ENCODE measurements around the gene HVCN1.

Gene HVCN1

GRCh38 chr12:110697236-110697635 lies 8.3 kb upstream of the HVCN1 start:
- no peaks in the 10 kb centered on the region for H3K9me3 ChIP-seq (ENCODE audit: control insufficient read depth, insufficient read depth, low read depth, low read length)
- CTCF ChIA-PET: interaction anchor here (0.6 to 1.3 kb wide), 4 partner anchors 13 to 247 kb away, joined by 3 to 7 read pairs (median 3); partner anchors contain the start of gene ARPC3
- H3K36me3 ChIP-seq (ENCODE audit: control insufficient read depth in 2 of 2, insufficient read depth in 1 of 2, low read length in 2 of 2): no peaks in the 10 kb centered on the region
- TF ChIP-seq, protein P1, sequence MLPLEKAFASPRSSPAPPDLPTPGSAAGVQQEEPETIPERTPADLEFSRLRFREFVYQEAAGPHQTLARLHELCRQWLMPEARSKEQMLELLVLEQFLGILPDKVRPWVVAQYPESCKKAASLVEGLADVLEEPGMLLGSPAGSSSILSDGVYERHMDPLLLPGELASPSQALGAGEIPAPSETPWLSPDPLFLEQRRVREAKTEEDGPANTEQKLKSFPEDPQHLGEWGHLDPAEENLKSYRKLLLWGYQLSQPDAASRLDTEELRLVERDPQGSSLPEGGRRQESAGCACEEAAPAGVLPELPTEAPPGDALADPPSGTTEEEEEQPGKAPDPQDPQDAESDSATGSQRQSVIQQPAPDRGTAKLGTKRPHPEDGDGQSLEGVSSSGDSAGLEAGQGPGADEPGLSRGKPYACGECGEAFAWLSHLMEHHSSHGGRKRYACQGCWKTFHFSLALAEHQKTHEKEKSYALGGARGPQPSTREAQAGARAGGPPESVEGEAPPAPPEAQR (tag by site-specific recombination; IDR thresholded peaks at IDR 0.05): no peak
- no peak for TF ChIP-seq ZNF785 (tag by site-specific recombination; IDR thresholded peaks at IDR 0.05)
- no peak for TF ChIP-seq ZXDB (tag by site-specific recombination; IDR thresholded peaks at IDR 0.05)
- TF ChIP-seq ZNF157 (tag by site-specific recombination; IDR thresholded peaks at IDR 0.05): no peak
- TF ChIP-seq ZNF2 (tag by site-specific recombination; IDR thresholded peaks at IDR 0.05): no peak
- no peak for TF ChIP-seq ZNF558 (tag by site-specific recombination; IDR thresholded peaks at IDR 0.05)
- no peak for TF ChIP-seq ZNF274 (IDR thresholded peaks at IDR 0.05; ENCODE audit: low read length)
- TF ChIP-seq ZNF274 (tag by site-specific recombination; IDR thresholded peaks at IDR 0.05; ENCODE audit: borderline replicate concordance): no peak
- TF ChIP-seq SP7 (tag by site-specific recombination; IDR thresholded peaks at IDR 0.05): no peak
- no peak for TF ChIP-seq HOXD13 (CRISPR knock-in tag; IDR thresholded peaks at IDR 0.05; ENCODE audit: borderline replicate concordance)
- TF ChIP-seq, protein P2, sequence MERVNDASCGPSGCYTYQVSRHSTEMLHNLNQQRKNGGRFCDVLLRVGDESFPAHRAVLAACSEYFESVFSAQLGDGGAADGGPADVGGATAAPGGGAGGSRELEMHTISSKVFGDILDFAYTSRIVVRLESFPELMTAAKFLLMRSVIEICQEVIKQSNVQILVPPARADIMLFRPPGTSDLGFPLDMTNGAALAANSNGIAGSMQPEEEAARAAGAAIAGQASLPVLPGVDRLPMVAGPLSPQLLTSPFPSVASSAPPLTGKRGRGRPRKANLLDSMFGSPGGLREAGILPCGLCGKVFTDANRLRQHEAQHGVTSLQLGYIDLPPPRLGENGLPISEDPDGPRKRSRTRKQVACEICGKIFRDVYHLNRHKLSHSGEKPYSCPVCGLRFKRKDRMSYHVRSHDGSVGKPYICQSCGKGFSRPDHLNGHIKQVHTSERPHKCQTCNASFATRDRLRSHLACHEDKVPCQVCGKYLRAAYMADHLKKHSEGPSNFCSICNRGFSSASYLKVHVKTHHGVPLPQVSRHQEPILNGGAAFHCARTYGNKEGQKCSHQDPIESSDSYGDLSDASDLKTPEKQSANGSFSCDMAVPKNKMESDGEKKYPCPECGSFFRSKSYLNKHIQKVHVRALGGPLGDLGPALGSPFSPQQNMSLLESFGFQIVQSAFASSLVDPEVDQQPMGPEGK (tag by site-specific recombination; IDR thresholded peaks at IDR 0.05): no peak
- TF ChIP-seq ZNF211 (tag by site-specific recombination; IDR thresholded peaks at IDR 0.05; ENCODE audit: low read depth): no peak
- TF ChIP-seq ZNF280C (tag by site-specific recombination; IDR thresholded peaks at IDR 0.05): no peak
- no peak for TF ChIP-seq SP3 (tag by site-specific recombination; IDR thresholded peaks at IDR 0.05)
- no peak overlapping the region for H3K4me3 ChIP-seq (ENCODE audit: low read depth, low read length)
- no peak overlapping the region for H3K27ac ChIP-seq (ENCODE audit: extremely low read depth, low read depth, low read length)
- H3K4me1 ChIP-seq (ENCODE audit: control insufficient read depth, insufficient read depth, low read length): no peaks in the 10 kb centered on the region
- POLR2A ChIA-PET: no interaction called here

DNA sequence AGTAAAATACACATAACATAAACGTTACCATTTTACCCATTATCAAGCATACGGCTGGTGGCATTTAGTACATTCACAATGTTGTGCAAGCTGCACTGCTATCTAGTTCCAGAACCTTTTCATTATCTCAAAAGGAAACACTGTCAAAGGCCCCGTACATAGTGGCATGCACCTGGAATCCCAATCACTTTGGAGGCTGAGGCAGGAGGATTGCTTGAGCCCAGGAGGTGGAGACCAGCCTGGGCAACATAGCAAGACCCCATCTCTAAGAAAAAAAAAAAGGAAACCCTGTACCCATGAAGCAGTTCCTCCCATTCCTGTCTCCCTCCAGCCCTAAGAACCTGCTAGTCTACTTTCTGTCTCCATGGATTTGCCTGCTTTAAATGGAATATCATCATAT lies 7.4 kb upstream of the HVCN1 start:
- TF ChIP-seq ZNF621 (tag by site-specific recombination; IDR thresholded peaks at IDR 0.05) (no peak), ZNF121 (tag by site-specific recombination; IDR thresholded peaks at IDR 0.05) (peak; percentile 89)
- ChIA-PET CTCF (interaction anchor here (1.5 kb wide), 1 partner anchor 8 kb away, joined by 4 read pairs; no protein-coding TSS in a partner anchor), POLR2A (no interaction called here)
- H3K4me1 ChIP-seq (ENCODE audit: control insufficient read depth, insufficient read depth, low read length): no peaks in the 10 kb centered on the region
- H3K27ac ChIP-seq (ENCODE audit: extremely low read depth, low read depth, low read length): no peak overlapping the region
- no peak overlapping the region for H3K4me3 ChIP-seq (ENCODE audit: low read depth, low read length)
- no peaks in the 10 kb centered on the region for H3K9me3 ChIP-seq (ENCODE audit: control insufficient read depth, insufficient read depth, low read depth, low read length)
- no peaks in the 10 kb centered on the region for H3K36me3 ChIP-seq (ENCODE audit: control insufficient read depth in 2 of 2, insufficient read depth in 1 of 2, low read length in 2 of 2)

DNA sequence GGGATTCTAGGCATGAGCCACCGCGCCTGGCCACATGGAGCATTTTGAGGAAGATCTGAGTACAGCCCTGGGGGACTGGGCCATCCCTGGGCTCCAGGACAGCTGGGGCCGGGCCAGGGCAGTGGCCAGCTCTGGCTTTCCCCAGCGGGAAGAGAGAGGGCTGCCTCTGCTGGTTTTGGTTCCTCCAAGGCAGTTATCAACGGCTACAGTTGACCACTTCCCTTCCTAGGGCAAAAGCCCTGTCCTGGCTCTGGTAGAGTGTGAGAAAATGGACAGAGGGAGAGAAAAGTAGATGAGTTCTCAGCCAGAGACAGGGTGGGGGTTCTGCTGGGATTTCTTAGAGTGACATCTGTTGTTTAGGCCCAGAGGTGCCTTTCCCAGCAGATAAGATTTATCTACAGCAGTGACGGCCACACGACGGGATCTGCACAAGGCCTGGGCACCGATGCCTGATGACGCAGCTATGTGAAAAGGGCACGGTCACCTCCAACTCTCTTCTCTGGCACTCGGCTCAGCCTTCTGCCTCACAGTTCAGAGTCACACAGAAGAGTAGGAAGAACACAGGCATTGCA lies 5.5 kb upstream of the HVCN1 start:
- no peak overlapping the region for H3K4me3 ChIP-seq (ENCODE audit: low read depth, low read length)
- no peaks in the 10 kb centered on the region for H3K36me3 ChIP-seq (ENCODE audit: control insufficient read depth in 2 of 2, insufficient read depth in 1 of 2, low read length in 2 of 2)
- ChIA-PET CTCF (interaction anchor here (0.6 to 0.7 kb wide), 2 partner anchors 52 to 89 kb away, joined by 3 to 4 read pairs; no protein-coding TSS in a partner anchor), POLR2A (no interaction called here)
- H3K9me3 ChIP-seq (ENCODE audit: control insufficient read depth, insufficient read depth, low read depth, low read length): no peaks in the 10 kb centered on the region
- H3K27ac ChIP-seq (ENCODE audit: extremely low read depth, low read depth, low read length): no peak overlapping the region
- no peaks in the 10 kb centered on the region; the same call in 1 of the 2 replicates for H3K4me1 ChIP-seq (ENCODE audit: control insufficient read depth, insufficient read depth, low read length)
- TF ChIP-seq, protein P3, sequence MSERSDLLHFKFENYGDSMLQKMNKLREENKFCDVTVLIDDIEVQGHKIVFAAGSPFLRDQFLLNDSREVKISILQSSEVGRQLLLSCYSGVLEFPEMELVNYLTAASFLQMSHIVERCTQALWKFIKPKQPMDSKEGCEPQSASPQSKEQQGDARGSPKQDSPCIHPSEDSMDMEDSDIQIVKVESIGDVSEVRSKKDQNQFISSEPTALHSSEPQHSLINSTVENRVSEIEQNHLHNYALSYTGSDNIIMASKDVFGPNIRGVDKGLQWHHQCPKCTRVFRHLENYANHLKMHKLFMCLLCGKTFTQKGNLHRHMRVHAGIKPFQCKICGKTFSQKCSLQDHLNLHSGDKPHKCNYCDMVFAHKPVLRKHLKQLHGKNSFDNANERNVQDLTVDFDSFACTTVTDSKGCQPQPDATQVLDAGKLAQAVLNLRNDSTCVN (tag by site-specific recombination; optimal IDR thresholded peaks at IDR 0.05): no peak
- no peak for TF ChIP-seq ZNF140 (tag by site-specific recombination; IDR thresholded peaks at IDR 0.05)
- TF ChIP-seq ZNF473 (tag by site-specific recombination; IDR thresholded peaks at IDR 0.05): no peak
- no peak for TF ChIP-seq ZNF24 (tag by site-specific recombination; IDR thresholded peaks at IDR 0.05)
- no peak for TF ChIP-seq EGR2 (tag by site-specific recombination; IDR thresholded peaks at IDR 0.05; ENCODE audit: low read depth)
